DMS53 treated with DMSO at 0.1 percent for 48 hours (cell line): ENCODE results near the gene STPG3.
A peak's percentile ranks its signal among the peaks of the same experiment; 100 is the strongest.

Source experiments
- DNase-seq: peaks from one replicate; lab custom pipeline; 2025; ENCODE audit not compliant: unreplicated experiment; lab: John Stamatoyannopoulos, UW

Gene STPG3

GRCh38 chr9:137264067-137264466 is 13.0 kb downstream of the STPG3 start:
- DNase-seq: no peak

GRCh38 chr9:137265496-137266161 is 14.5 kb downstream of the STPG3 start:
- DNase-seq: no peak

- no peak for DNase-seq
These were observed 15.1 kb downstream of the STPG3 start for GRCh38 chr9:137266162-137266527.

- no peak for DNase-seq
These were observed 15.7 kb downstream of the STPG3 start for GRCh38 chr9:137266585-137267453.

GRCh38 chr9:137267933-137268355 is 16.9 kb downstream of the STPG3 start:
- no peak for DNase-seq

- DNase-seq: no peak
These were observed 17.6 kb downstream of the STPG3 start for GRCh38 chr9:137268538-137269201.

- DNase-seq: peak; percentile 44
These were observed 18.2 kb downstream of the STPG3 start for GRCh38 chr9:137269231-137269772.

- no peak for DNase-seq
These were observed 20.0 kb downstream of the STPG3 start for GRCh38 chr9:137270929-137271695.

GRCh38 chr9:137271696-137272076 is 20.6 kb downstream of the STPG3 start:
- no peak for DNase-seq

- peak; percentile 55 for DNase-seq
These were observed 21.4 kb downstream of the STPG3 start for GRCh38 chr9:137272241-137273094.

- DNase-seq: peak; percentile 60
These were observed 22.0 kb downstream of the STPG3 start for GRCh38 chr9:137273095-137273490.

- peak; percentile 71 for DNase-seq
These were observed 22.7 kb downstream of the STPG3 start for GRCh38 chr9:137273611-137274320.

GRCh38 chr9:137275203-137275587 is 24.1 kb downstream of the STPG3 start:
- no peak for DNase-seq

- no peak for DNase-seq
These were observed 24.7 kb downstream of the STPG3 start for GRCh38 chr9:137275588-137276472.

GRCh38 chr9:137276473-137277328 is 25.6 kb downstream of the STPG3 start:
- DNase-seq: no peak

GRCh38 chr9:137277329-137278041 is 26.4 kb downstream of the STPG3 start, which contains the start of gene TOR4A:
Gene TOR4A (plus strand): TSS chr9:137277726. CDS start chr9:137278690, 964 bp downstream.
- no peak for DNase-seq
